Brain microvascular endothelial cell (primary cell): ENCODE results near the gene PIP4K2C.

ENCODE experiments used
- DNase-seq: peaks from one replicate; pipeline ENCODE4 v3.0.0-alpha.2; 2020
- H3K27ac ChIP-seq: fragments of 250-450 bp; sonication (Bioruptor Pico); 2 replicates; pipeline ENCODE4 v1.5.1; 2020; ENCODE audit warnings: mild to moderate bottlenecking, moderate library complexity
- H3K27me3 ChIP-seq: fragments of 250-450 bp; sonication (Bioruptor Pico); replicated peaks from 2 replicates; pipeline ENCODE4 v1.5.1; 2020; ENCODE audit warnings: mild to moderate bottlenecking
- H3K36me3 ChIP-seq: fragments of 250-450 bp; sonication (Bioruptor Pico); replicated peaks from 2 replicates; pipeline ENCODE4 v1.5.1; 2020; ENCODE audit warnings: mild to moderate bottlenecking
- H3K4me3 ChIP-seq: 2 replicates; pipeline ENCODE4 v1.5.1; 2011; ENCODE audit warnings: low read depth, mild to moderate bottlenecking, control low read depth, low read length, moderate library complexity
- in situ Hi-C: cut with HindIII; loops from 2 replicates; pipeline ENCODE4 v1.10.0; 2017; ENCODE audit warnings: low sequenced_read_pairs, low pct_ligation_motif_present
- TF ChIP-seq, protein P1 (sequence below): IDR thresholded peaks from 2 replicates; pipeline ENCODE4 v1.5.1; 2011; ENCODE audit warnings: low read depth, mild to moderate bottlenecking, moderate library complexity, low read length, control low read depth, inconsistent platforms; ENCODE audit errors: missing control alignments

The PIP4K2C gene

GRCh38 chr12:57623811-57624390, 32.9 kb downstream of the PIP4K2C start:
- TF ChIP-seq, protein P1, sequence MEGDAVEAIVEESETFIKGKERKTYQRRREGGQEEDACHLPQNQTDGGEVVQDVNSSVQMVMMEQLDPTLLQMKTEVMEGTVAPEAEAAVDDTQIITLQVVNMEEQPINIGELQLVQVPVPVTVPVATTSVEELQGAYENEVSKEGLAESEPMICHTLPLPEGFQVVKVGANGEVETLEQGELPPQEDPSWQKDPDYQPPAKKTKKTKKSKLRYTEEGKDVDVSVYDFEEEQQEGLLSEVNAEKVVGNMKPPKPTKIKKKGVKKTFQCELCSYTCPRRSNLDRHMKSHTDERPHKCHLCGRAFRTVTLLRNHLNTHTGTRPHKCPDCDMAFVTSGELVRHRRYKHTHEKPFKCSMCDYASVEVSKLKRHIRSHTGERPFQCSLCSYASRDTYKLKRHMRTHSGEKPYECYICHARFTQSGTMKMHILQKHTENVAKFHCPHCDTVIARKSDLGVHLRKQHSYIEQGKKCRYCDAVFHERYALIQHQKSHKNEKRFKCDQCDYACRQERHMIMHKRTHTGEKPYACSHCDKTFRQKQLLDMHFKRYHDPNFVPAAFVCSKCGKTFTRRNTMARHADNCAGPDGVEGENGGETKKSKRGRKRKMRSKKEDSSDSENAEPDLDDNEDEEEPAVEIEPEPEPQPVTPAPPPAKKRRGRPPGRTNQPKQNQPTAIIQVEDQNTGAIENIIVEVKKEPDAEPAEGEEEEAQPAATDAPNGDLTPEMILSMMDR: no peak
- in situ Hi-C loops: no loop called here

DNA sequence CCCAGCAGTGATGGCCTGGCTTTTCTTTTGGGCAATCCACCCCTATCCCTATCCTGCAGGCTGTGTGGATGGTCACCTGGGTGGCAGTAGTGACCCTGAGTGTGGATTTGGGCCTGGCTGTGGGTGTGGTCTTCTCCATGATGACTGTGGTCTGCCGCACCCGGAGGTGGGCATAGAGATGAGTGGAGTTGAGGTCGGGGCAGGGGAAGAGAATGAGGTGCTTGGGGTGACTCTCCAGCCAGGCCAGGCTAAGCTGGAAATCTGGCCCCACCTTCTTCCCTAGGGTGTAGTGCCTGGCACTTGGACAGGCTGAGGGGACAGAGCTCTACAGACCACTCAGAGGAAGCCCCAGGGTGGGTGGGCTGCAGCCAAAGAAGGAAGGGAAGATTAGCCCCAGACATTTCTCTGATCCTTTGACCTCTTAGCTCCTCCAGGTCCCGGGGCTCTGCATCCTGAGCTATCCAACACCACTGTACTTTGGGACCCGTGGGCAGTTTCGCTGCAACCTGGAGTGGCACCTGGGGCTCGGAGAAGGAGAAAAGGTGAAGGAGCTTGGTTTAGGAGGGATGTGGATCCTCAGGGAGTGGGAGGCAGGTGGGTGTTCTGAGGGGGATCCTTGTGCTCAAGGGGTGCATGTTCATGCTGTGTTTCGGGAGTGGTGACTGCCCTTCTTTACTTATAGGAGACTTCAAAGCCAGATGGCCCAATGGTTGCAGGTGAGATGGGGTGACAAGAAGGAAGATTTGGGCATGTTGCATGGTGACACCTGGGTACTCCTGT, 33.6 kb downstream of the PIP4K2C start:
- TF ChIP-seq, protein P1: no peak
- no peak for DNase-seq
- no peak overlapping the region for H3K4me3 ChIP-seq
- in situ Hi-C loops: no loop called here
- H3K27me3 ChIP-seq: peaks cover 38% of the 10 kb centered on the region
- H3K36me3 ChIP-seq: no peaks in the 10 kb centered on the region
- H3K27ac ChIP-seq: no peak overlapping the region

More at GRCh38 chr12:57623811-57624390, 32.9 kb downstream of the PIP4K2C start:
- Histone ChIP-seq H3K36me3 (no peaks in the 10 kb centered on the region), H3K27ac (no peak overlapping the region), H3K27me3 (peaks cover 41% of the 10 kb centered on the region), H3K4me3 (no peak overlapping the region)
- DNase-seq: no peak

- H3K36me3 ChIP-seq: no peaks in the 10 kb centered on the region
- in situ Hi-C loops: no loop called here
- DNase-seq: no peak
- TF ChIP-seq, protein P1: no peak
- H3K27ac ChIP-seq: no peak overlapping the region
- no peak overlapping the region for H3K4me3 ChIP-seq
- H3K27me3 ChIP-seq: peaks cover 30% of the 10 kb centered on the region
Measured at GRCh38 chr12:57625261-57626032, 34.5 kb downstream of the PIP4K2C start.

GRCh38 chr12:57626111-57626920, 35.3 kb downstream of the PIP4K2C start:
- H3K36me3 ChIP-seq: no peaks in the 10 kb centered on the region
- in situ Hi-C loops: no loop called here
- DNase-seq: no peak
- H3K27me3 ChIP-seq: peaks cover 25% of the 10 kb centered on the region
- H3K4me3 ChIP-seq: no peak overlapping the region
- TF ChIP-seq, protein P1: no peak
- no peak overlapping the region for H3K27ac ChIP-seq

DNA sequence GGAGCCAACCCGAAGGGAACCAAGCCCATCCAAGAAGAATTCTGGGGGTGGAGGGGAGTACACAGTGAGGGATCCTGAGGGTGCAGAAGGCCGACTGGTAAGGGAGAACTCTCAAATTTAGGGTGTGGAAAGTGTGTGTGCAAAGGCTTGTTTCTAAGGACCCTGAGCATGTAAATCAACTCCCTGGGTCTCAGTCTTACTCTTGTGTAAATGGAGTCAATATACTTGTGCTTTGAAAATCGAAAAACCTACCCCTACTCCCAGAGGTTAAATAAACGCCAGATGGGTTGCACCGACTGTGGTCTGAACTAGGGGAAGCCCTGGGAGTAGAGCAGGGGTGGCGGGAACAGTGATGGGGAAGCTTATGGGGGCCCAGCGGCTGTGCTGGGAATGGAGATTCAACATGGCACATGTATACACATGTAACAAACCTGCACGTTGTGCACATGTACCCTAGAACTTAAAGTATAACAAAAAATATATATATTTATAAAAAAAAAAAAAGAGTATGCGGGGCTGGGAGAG, 36.0 kb downstream of the PIP4K2C start:
- no peak for DNase-seq
- H3K27me3 ChIP-seq: peaks cover 25% of the 10 kb centered on the region
- H3K36me3 ChIP-seq: no peaks in the 10 kb centered on the region
- TF ChIP-seq, protein P1: no peak
- H3K4me3 ChIP-seq: no peak overlapping the region
- in situ Hi-C loops: no loop called here
- no peak overlapping the region for H3K27ac ChIP-seq
